HEK293 (cell line): ENCODE measurements around the gene DHRS4L2.
A peak's percentile ranks its signal among the peaks of the same experiment; 100 is the strongest.
"Not testable (repeated sequence)": the region's sequence is repeated elsewhere in the genome, so short reads cannot be mapped to it uniquely, and the experiment has no call there.

Experiments
- CTCF ChIA-PET: fragments of 350-600 bp; formaldehyde crosslinking; extraction: SDS; loops from one replicate; lab custom pipeline; 2021; ENCODE audit warnings: antibody characterized with exemption; lab: Yijun Ruan, JAX
- POLR2A ChIA-PET: fragments of 300-600 bp; formaldehyde crosslinking; extraction: SDS; loops from one replicate; lab custom pipeline; 2020; ENCODE audit warnings: antibody characterized with exemption, inconsistent platforms; lab: Yijun Ruan, JAX
- H3K27ac ChIP-seq: fragments of 200-500 bp; sonication (Bioruptor generic); 2 replicates; pipeline ENCODE4 v1.5.1; 2014; ENCODE audit warnings: low read depth, low read length, control low read depth, inconsistent platforms; ENCODE audit errors: extremely low read depth
- H3K36me3 ChIP-seq, 2 experiments: fragments of 200-500 bp in 1 of 2; sonication (Bioruptor generic) in 1 of 2; 1 replicate in 1 of 2; 2 replicates in 1 of 2; pipeline ENCODE4 v1.5.1; 2014 to 2017; ENCODE audit warnings: inconsistent platforms in 2 of 2, low read length in 2 of 2; ENCODE audit not compliant: control insufficient read depth in 2 of 2, insufficient read depth in 1 of 2
- H3K4me1 ChIP-seq: fragments of 200-500 bp; sonication (Bioruptor generic); 2 replicates; pipeline ENCODE4 v1.5.1; 2014; ENCODE audit warnings: mild to moderate bottlenecking, low read length, inconsistent platforms; ENCODE audit not compliant: control insufficient read depth, insufficient read depth
- H3K4me3 ChIP-seq: 2 replicates; pipeline ENCODE4 v1.5.1; 2011; ENCODE audit warnings: low read depth, mild to moderate bottlenecking, control low read depth, low read length, moderate library complexity
- H3K9me3 ChIP-seq: fragments of 200-500 bp; sonication (Bioruptor generic); 2 replicates; pipeline ENCODE4 v1.5.1; 2014; ENCODE audit warnings: low read depth, low read length, inconsistent platforms; ENCODE audit not compliant: control insufficient read depth, insufficient read depth
- GLIS2 ChIP-seq: fragments of 450-650 bp; formaldehyde crosslinking; IDR thresholded peaks from 2 replicates; pipeline ENCODE4 v1.5.1; 2016; ENCODE audit warnings: missing biosample characterization, missing genetic modification characterization
- TRIM28 ChIP-seq: IDR thresholded peaks from 2 replicates; pipeline ENCODE4 v1.6.1; 2011; ENCODE audit warnings: low read length, control low read depth, borderline replicate concordance
- ZIC2 ChIP-seq: fragments of 450-650 bp; formaldehyde crosslinking; IDR thresholded peaks from 2 replicates; pipeline ENCODE4 v1.5.1; 2016; ENCODE audit warnings: missing biosample characterization, missing genetic modification characterization
- ZNF121 ChIP-seq: fragments of 450-650 bp; formaldehyde crosslinking; IDR thresholded peaks from 2 replicates; pipeline ENCODE4 v1.5.1; 2016; ENCODE audit warnings: missing biosample characterization, missing genetic modification characterization
- ZNF146 ChIP-seq: fragments of 450-650 bp; formaldehyde crosslinking; IDR thresholded peaks from 2 replicates; pipeline ENCODE4 v1.5.1; 2016; ENCODE audit warnings: missing biosample characterization, missing genetic modification characterization
- ZNF416 ChIP-seq: fragments of 450-650 bp; formaldehyde crosslinking; IDR thresholded peaks from 2 replicates; pipeline ENCODE4 v1.5.1; 2016; ENCODE audit warnings: missing biosample characterization, missing genetic modification characterization
- ZNF433 ChIP-seq: fragments of 450-650 bp; formaldehyde crosslinking; IDR thresholded peaks from 2 replicates; pipeline ENCODE4 v1.5.1; 2016; ENCODE audit warnings: missing biosample characterization, missing genetic modification characterization, low read depth
- ZNF544 ChIP-seq: fragments of 450-650 bp; formaldehyde crosslinking; IDR thresholded peaks from 2 replicates; pipeline ENCODE4 v1.5.0; 2017; ENCODE audit warnings: missing biosample characterization, missing genetic modification characterization
- ZNF558 ChIP-seq: fragments of 450-650 bp; formaldehyde crosslinking; IDR thresholded peaks from 2 replicates; pipeline ENCODE4 v1.5.1; 2016; ENCODE audit warnings: missing biosample characterization, missing genetic modification characterization
- ZNF585B ChIP-seq: fragments of 450-650 bp; formaldehyde crosslinking; IDR thresholded peaks from 2 replicates; pipeline ENCODE4 v1.5.1; 2016; ENCODE audit warnings: missing biosample characterization, missing genetic modification characterization
- ZNF707 ChIP-seq: fragments of 450-650 bp; formaldehyde crosslinking; IDR thresholded peaks from 2 replicates; pipeline ENCODE4 v1.5.1; 2016; ENCODE audit warnings: missing biosample characterization, missing genetic modification characterization
- ZNF747 ChIP-seq: fragments of 450-650 bp; formaldehyde crosslinking; IDR thresholded peaks from 2 replicates; pipeline ENCODE4 v1.5.1; 2016; ENCODE audit warnings: missing biosample characterization, missing genetic modification characterization
- ZNF768 ChIP-seq: fragments of 450-650 bp; formaldehyde crosslinking; IDR thresholded peaks from 2 replicates; pipeline ENCODE4 v1.5.1; 2018; ENCODE audit warnings: missing biosample characterization, mild to moderate bottlenecking, missing genetic modification characterization
- TF ChIP-seq, protein P1 (sequence below): fragments of 450-650 bp; formaldehyde crosslinking; IDR thresholded peaks from 2 replicates; pipeline ENCODE4; 2016; ENCODE audit warnings: missing biosample characterization, missing genetic modification characterization
- TF ChIP-seq, protein P2 (sequence below): fragments of 450-650 bp; formaldehyde crosslinking; IDR thresholded peaks from 2 replicates; pipeline ENCODE4 v1.5.1; 2016; ENCODE audit warnings: missing biosample characterization, missing genetic modification characterization

The DHRS4L2 gene

DNA sequence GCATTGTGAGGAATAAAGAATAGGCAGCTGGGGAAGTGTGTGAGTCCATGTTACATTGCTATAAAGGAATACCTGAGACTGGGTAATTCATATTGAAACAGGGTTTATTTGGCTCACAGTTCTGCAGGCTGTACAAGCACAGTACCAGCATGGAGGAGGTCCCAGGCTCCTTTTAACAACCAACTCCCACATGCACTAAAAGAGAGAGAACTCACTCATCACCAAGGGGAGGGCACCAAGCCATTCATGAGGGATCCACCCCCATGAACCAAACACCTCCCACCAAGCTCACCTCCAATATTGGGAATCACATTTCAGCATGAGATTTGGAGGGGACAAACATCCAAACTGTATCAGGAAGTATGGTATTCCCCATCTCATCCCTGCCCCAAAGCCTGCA, 47.1 kb upstream of the DHRS4L2 start:
- TF ChIP-seq ZNF416 (tag by site-specific recombination) (no peak), ZNF544 (tag by site-specific recombination) (no peak), ZNF433 (tag by site-specific recombination) (no peak), ZNF768 (tag by site-specific recombination) (no peak), ZNF558 (tag by site-specific recombination) (no peak), ZNF707 (tag by site-specific recombination) (no peak), ZNF747 (tag by site-specific recombination) (no peak), GLIS2 (tag by site-specific recombination) (no peak), TRIM28 (no peak), ZNF585B (no peak)
- TF ChIP-seq, protein P1, sequence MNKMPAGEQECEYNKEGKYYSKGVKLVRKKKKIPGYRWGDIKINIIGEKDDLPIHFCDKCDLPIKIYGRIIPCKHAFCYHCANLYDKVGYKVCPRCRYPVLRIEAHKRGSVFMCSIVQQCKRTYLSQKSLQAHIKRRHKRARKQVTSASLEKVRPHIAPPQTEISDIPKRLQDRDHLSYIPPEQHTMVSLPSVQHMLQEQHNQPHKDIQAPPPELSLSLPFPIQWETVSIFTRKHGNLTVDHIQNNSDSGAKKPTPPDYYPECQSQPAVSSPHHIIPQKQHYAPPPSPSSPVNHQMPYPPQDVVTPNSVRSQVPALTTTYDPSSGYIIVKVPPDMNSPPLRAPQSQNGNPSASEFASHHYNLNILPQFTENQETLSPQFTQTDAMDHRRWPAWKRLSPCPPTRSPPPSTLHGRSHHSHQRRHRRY (tag by site-specific recombination): no peak
- peaks cover 0 to 9% of the 10 kb centered on the region in 2 experiments; a peak in 1 of 3 replicates for H3K36me3 ChIP-seq
- POLR2A ChIA-PET: no interaction called here

DNA sequence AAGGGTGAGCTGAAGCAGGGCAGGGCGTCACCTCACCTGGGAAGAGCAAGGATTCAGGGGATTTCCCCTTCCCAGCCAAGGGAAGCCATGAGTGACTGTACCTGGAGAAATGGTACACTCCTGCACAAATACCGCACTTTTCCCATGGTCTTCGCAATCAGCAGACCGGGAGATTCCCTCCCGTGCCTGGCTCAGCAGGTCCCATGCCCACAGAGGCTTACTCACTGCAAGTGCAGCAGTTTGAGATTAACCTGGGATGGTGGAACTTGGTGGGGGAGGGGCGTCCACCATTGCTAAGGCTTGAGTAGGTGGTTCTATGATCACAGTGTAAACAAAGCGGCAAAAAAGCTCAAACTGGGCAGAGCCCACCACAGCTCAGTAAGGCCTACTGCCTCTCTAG, 46.1 kb upstream of the DHRS4L2 start:
- no peak overlapping the region for H3K27ac ChIP-seq
- CTCF ChIA-PET: interaction anchor here (1.9 to 2.8 kb wide), 2 partner anchors 9 to 32 kb away, joined by 8 to 13 read pairs; partner anchors contain the start of gene DHRS4
- TF ChIP-seq ZIC2 (tag by site-specific recombination) (0 out of 2 replicates have a peak, but pooled peaks have one; percentile 11), ZNF121 (tag by site-specific recombination) (no peak)
- TF ChIP-seq, protein P2, sequence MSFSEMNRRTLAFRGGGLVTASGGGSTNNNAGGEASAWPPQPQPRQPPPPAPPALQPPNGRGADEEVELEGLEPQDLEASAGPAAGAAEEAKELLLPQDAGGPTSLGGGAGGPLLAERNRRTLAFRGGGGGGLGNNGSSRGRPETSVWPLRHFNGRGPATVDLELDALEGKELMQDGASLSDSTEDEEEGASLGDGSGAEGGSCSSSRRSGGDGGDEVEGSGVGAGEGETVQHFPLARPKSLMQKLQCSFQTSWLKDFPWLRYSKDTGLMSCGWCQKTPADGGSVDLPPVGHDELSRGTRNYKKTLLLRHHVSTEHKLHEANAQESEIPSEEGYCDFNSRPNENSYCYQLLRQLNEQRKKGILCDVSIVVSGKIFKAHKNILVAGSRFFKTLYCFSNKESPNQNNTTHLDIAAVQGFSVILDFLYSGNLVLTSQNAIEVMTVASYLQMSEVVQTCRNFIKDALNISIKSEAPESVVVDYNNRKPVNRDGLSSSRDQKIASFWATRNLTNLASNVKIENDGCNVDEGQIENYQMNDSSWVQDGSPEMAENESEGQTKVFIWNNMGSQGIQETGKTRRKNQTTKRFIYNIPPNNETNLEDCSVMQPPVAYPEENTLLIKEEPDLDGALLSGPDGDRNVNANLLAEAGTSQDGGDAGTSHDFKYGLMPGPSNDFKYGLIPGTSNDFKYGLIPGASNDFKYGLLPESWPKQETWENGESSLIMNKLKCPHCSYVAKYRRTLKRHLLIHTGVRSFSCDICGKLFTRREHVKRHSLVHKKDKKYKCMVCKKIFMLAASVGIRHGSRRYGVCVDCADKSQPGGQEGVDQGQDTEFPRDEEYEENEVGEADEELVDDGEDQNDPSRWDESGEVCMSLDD (tag by site-specific recombination): no peak
- TF ChIP-seq, all 188 proteins: peak for 1
- Histone ChIP-seq H3K36me3 (peaks cover 0 to 9% of the 10 kb centered on the region in 2 experiments; a peak in 1 of 3 replicates), H3K4me3 (no peak overlapping the region), H3K4me1 (no peaks in the 10 kb centered on the region), H3K9me3 (no peaks in the 10 kb centered on the region)
- POLR2A ChIA-PET: no interaction called here

More for the DNA sequence above, 47.1 kb upstream of the DHRS4L2 start:
- H3K4me3 ChIP-seq: no peak overlapping the region
- CTCF ChIA-PET: interaction anchor here (0.8 to 2.8 kb wide), 3 partner anchors 10 to 31 kb away, joined by 3 to 13 read pairs (median 8); partner anchors contain the start of gene DHRS4
- no peak overlapping the region for H3K27ac ChIP-seq
- H3K4me1 ChIP-seq: no peaks in the 10 kb centered on the region
- no peaks in the 10 kb centered on the region for H3K9me3 ChIP-seq

DNA sequence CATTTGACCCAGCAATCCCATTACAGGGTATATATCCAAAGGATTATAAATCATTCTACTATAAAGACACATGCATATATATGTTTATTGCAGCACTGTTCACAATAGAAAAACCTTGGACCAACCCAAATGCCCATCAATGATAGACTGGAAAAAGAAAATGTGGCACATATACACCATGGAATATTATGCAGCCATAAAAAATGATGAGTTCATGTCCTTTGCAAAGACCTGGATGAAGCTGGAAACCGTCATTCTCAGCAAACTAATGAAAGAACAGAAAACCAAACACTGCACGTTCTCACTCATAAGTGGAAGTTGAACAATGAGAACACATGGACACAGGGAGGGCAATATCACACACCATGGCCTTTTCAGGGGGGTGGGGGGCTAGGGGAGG, 39.7 kb upstream of the DHRS4L2 start:
- H3K4me1 ChIP-seq, H3K4me3 ChIP-seq, H3K36me3 ChIP-seq, H3K27ac ChIP-seq, CTCF ChIA-PET, POLR2A ChIA-PET, H3K9me3 ChIP-seq: not testable (repeated sequence)
- peak; percentile 83 for TF ChIP-seq ZNF146 (tag by site-specific recombination)
